Epithelial cell of esophagus (primary cell): Measurements from ENCODE around the gene ZSCAN16.
A peak's percentile ranks its signal among the peaks of the same experiment; 100 is the strongest.
"Not testable (repeated sequence)": the region's sequence is repeated elsewhere in the genome, so short reads cannot be mapped to it uniquely, and the experiment has no call there.

Experiments used
- DNase-seq: peaks from one replicate; pipeline ENCODE4 v3.0.0; 2010; ENCODE audit warnings: low read depth
- H3K4me3 ChIP-seq: 2 replicates; pipeline ENCODE4 v1.5.1; 2011; ENCODE audit warnings: mild to moderate bottlenecking, low read length, control low read depth
- CTCF ChIP-seq: IDR thresholded peaks from 2 replicates; pipeline ENCODE4 v1.5.1; 2011; ENCODE audit warnings: low read depth, mild to moderate bottlenecking, low read length, control low read depth, inconsistent platforms; ENCODE audit not compliant: insufficient read depth; ENCODE audit errors: missing control alignments

The ZSCAN16 gene

GRCh38 chr6:28115799-28116198 lies 8.6 kb upstream of the ZSCAN16 start:
- H3K4me3 ChIP-seq: no peak overlapping the region
- DNase-seq: no peak
- TF ChIP-seq CTCF: no peak

DNA sequence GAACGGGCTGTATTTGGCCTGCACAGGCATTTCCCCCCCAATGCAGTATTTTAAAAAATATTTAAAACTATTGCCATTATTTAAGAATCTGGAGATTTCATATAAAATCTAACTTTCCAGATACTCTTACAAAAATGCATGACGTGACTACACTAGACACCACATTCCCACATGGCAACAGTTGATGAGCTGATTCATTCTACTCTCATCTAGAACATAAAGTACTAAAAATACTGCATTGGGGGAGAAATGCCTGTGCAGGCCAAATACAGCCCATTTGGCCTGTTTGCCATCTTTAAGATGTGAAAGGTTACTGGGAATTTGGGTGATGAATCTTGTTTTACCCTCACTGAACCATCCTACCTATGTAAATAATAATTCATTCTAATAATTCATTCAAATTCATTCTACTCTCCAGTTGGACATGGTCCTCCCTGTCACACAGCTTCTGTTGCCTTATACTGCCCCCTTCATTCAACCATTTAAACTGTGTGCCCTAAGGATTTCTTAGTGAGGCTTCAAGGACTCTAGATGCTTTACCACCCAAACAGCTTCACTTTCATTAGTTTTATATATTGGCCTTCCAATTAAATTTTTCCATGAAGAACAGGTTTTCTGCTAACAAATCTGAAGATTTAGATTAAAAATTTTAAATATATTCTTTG lies 6.9 kb upstream of the ZSCAN16 start:
- H3K4me3 ChIP-seq: no peak overlapping the region
- TF ChIP-seq CTCF: no peak
- no peak for DNase-seq

DNA sequence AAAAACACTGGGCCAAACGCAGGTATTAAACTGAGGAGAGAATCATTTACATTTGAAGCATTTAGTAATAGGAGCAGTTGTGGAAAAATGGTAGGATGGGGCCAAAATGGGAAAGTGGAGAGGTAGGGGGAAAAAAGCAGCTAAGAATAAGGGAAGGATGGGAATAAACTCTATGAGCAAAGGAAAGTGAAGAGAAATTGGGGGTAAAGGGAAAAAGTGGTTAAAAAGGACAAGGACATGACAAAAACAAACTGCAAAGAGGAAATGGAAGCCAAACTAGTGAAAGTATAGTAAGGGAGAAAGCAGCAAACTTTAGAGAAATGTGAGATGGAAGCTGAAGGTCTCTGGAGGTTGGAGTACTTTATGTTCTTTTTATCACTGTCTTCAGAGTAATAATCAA lies 6.2 kb upstream of the ZSCAN16 start:
- DNase-seq: no peak
- no peak for TF ChIP-seq CTCF
- no peak overlapping the region for H3K4me3 ChIP-seq

DNA sequence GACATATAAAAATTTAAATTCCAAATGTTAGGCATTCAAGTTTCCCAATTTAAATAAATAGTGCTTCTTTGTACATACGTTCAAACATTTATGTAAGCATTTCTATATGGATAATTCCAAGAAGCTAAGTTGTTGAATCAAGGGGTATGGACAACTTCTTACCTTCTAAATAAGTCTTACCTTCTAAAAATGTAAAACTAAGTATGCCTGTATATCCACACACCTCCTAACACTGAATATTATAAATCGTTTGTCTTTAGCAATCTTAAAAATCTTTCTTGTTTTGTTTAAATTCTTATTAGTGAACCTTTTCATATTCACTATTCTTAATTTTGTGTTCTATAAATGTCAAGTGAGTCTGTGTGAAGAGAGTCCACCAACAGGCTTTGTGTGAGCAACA lies 2.5 kb upstream of the ZSCAN16 start:
- DNase-seq: no peak
- no peak overlapping the region for H3K4me3 ChIP-seq
- TF ChIP-seq CTCF: no peak

- not testable (repeated sequence) for DNase-seq, H3K4me3 ChIP-seq
These were observed 2.1 kb upstream of the ZSCAN16 start for GRCh38 chr6:28122283-28122682.

DNA sequence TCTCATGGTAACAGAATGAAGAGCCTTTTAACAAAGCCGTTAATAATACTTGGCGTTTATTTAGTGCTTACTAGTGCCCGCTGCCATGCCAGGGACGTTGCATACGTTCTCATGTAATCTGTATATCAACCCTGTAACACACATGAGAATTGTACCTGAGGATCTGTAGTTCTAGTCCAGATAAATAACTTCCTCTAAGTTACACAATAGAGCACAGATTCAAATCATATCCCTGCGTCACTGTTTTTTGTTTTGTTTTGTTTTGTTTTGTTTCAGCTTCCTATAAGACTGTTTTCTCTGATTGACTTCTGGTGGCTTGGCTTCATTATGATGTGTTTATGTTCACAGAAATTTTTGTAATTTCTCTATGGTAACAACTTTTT lies 553 bp downstream of the ZSCAN16 start:
- no peak for DNase-seq
- TF ChIP-seq CTCF: no peak
- H3K4me3 ChIP-seq: peak overlapping the region; percentile 85

DNA sequence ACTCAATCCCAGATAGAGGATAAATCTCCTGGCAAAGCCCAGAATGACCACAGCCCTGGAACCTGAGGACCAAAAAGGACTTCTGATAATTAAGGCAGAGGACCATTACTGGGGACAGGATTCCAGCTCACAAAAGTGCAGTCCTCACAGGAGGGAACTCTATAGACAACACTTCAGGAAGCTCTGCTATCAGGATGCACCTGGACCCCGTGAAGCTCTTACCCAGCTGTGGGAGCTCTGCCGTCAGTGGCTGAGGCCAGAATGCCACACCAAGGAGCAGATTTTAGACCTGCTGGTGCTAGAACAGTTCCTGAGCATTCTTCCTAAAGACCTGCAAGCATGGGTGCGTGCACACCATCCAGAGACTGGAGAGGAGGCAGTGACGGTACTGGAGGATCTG lies 992 bp downstream of the ZSCAN16 start:
- DNase-seq: no peak
- H3K4me3 ChIP-seq: no peak overlapping the region

More for the DNA sequence above, 992 bp downstream of the ZSCAN16 start:
- TF ChIP-seq CTCF: no peak
